Epithelial cell of esophagus (primary cell): ENCODE data around the gene BTD.

Source experiments
- DNase-seq: peaks from one replicate; pipeline ENCODE4 v3.0.0; 2010; ENCODE audit warnings: low read depth
- H3K4me3 ChIP-seq: 2 replicates; pipeline ENCODE4 v1.5.1; 2011; ENCODE audit warnings: mild to moderate bottlenecking, low read length, control low read depth
- CTCF ChIP-seq: IDR thresholded peaks from 2 replicates; pipeline ENCODE4 v1.5.1; 2011; ENCODE audit warnings: low read depth, mild to moderate bottlenecking, low read length, control low read depth, inconsistent platforms; ENCODE audit not compliant: insufficient read depth; ENCODE audit errors: missing control alignments

BTD gene

GRCh38 chr3:15693355-15693754 lies 91.8 kb downstream of the BTD start:
- DNase-seq, result no peak
- TF ChIP-seq CTCF, result no peak
- H3K4me3 ChIP-seq, result no peak overlapping the region

GRCh38 chr3:15694628-15695027 lies 93.1 kb downstream of the BTD start:
- no peak overlapping the region for H3K4me3 ChIP-seq
- DNase-seq, result no peak
- no peak for TF ChIP-seq CTCF
